Neural progenitor cell (in vitro differentiated cells): ENCODE data around the gene SEC22A. TPM values are rescaled to one million over a fixed set of nuclear protein-coding genes. Genes with fewer than 3 reads are reported as not detected.

Source experiments
- DNase-seq: peaks from one replicate; pipeline ENCODE4 v3.0.0-alpha.2; 2016; ENCODE audit warnings: low spot score
- H2AFZ ChIP-seq: fragments of 200-600 bp; sonication (generic); replicated peaks from 2 replicates; pipeline ENCODE4 v1.6.1; 2016; ENCODE audit warnings: antibody characterized with exemption
- H3F3A ChIP-seq: fragments of 200-600 bp; sonication (generic); 2 replicates; pipeline ENCODE4 v1.6.1; 2016; ENCODE audit warnings: antibody characterized with exemption, low read depth
- H3K27ac ChIP-seq: fragments of 200-600 bp; sonication (generic); 2 replicates; pipeline ENCODE4 v1.5.1; 2016; ENCODE audit warnings: mild to moderate bottlenecking
- H3K27me3 ChIP-seq: fragments of 200-600 bp; sonication (generic); 2 replicates; pipeline ENCODE4 v1.6.1; 2016; ENCODE audit warnings: mild to moderate bottlenecking, moderate library complexity
- H3K36me3 ChIP-seq: fragments of 200-600 bp; sonication (generic); 2 replicates; pipeline ENCODE4 v1.5.1; 2016
- H3K4me1 ChIP-seq: fragments of 200-600 bp; sonication (generic); 2 replicates; pipeline ENCODE4 v1.6.1; 2016; ENCODE audit warnings: mixed run types
- H3K4me2 ChIP-seq: fragments of 200-600 bp; sonication (generic); 2 replicates; pipeline ENCODE4 v1.6.1; 2016
- H3K4me3 ChIP-seq: fragments of 200-600 bp; sonication (generic); 2 replicates; pipeline ENCODE4 v1.5.1; 2016
- H3K79me2 ChIP-seq: fragments of 200-600 bp; sonication (generic); 2 replicates; pipeline ENCODE4 v1.6.1; 2016; ENCODE audit warnings: low read depth
- H3K9ac ChIP-seq: fragments of 200-600 bp; sonication (generic); 2 replicates; pipeline ENCODE4 v1.6.1; 2016
- H3K9me3 ChIP-seq: fragments of 200-600 bp; sonication (generic); 2 replicates; pipeline ENCODE4 v1.5.1; 2016; ENCODE audit warnings: low read depth
- H4K20me1 ChIP-seq: fragments of 200-600 bp; sonication (generic); 2 replicates; pipeline ENCODE4 v1.6.1; 2016; ENCODE audit warnings: low read depth
- H3K27ac Mint-ChIP-seq: 3 replicates; pipeline ENCODE4 v1.8.0; 2021; ENCODE audit warnings: mixed read lengths
- H3K27me3 Mint-ChIP-seq: 2 replicates; pipeline ENCODE4 v1.8.0; 2022; ENCODE audit warnings: low read depth, mild to moderate bottlenecking, inconsistent platforms, moderate library complexity, mixed read lengths; ENCODE audit not compliant: insufficient read depth
- H3K36me3 Mint-ChIP-seq: 3 replicates; pipeline ENCODE4 v1.8.0; 2021; ENCODE audit warnings: mixed read lengths
- H3K4me1 Mint-ChIP-seq: 3 replicates; pipeline ENCODE4 v1.8.0; 2021; ENCODE audit warnings: mixed read lengths
- H3K4me3 Mint-ChIP-seq: 3 replicates; pipeline ENCODE4 v1.8.0; 2021; ENCODE audit warnings: mild to moderate bottlenecking, moderate library complexity, mixed read lengths
- H3K9me3 Mint-ChIP-seq: 3 replicates; pipeline ENCODE4 v1.8.0; 2020; ENCODE audit warnings: mixed read lengths
- EZH2 ChIP-seq: fragments of 200-600 bp; sonication (generic); IDR thresholded peaks from 2 replicates; pipeline ENCODE4 v1.6.1; 2017; ENCODE audit warnings: antibody characterized with exemption, mild to moderate bottlenecking, moderate library complexity
- EZH2phosphoT487 ChIP-seq: fragments of 200-600 bp; sonication (generic); IDR thresholded peaks from 2 replicates; pipeline ENCODE4 v1.6.1; 2017; ENCODE audit warnings: antibody characterized with exemption
- total RNA-seq: library from RNA; depleted of rRNA; stranded (reverse); fragments of >200 nt; gene quantifications from 2 replicates; pipeline ENCODE4 v1.2.3, GENCODE V29; 2015; ENCODE audit warnings: low replicate concordance
- TF ChIP-seq, protein P1 (sequence below): fragments of 200-600 bp; sonication (generic); IDR thresholded peaks from 2 replicates; pipeline ENCODE4 v1.5.1; 2017; ENCODE audit warnings: antibody characterized with exemption, mild to moderate bottlenecking

Gene SEC22A
- total RNA-seq, 1 donor from 2014 or later: 26.4 TPM

DNA sequence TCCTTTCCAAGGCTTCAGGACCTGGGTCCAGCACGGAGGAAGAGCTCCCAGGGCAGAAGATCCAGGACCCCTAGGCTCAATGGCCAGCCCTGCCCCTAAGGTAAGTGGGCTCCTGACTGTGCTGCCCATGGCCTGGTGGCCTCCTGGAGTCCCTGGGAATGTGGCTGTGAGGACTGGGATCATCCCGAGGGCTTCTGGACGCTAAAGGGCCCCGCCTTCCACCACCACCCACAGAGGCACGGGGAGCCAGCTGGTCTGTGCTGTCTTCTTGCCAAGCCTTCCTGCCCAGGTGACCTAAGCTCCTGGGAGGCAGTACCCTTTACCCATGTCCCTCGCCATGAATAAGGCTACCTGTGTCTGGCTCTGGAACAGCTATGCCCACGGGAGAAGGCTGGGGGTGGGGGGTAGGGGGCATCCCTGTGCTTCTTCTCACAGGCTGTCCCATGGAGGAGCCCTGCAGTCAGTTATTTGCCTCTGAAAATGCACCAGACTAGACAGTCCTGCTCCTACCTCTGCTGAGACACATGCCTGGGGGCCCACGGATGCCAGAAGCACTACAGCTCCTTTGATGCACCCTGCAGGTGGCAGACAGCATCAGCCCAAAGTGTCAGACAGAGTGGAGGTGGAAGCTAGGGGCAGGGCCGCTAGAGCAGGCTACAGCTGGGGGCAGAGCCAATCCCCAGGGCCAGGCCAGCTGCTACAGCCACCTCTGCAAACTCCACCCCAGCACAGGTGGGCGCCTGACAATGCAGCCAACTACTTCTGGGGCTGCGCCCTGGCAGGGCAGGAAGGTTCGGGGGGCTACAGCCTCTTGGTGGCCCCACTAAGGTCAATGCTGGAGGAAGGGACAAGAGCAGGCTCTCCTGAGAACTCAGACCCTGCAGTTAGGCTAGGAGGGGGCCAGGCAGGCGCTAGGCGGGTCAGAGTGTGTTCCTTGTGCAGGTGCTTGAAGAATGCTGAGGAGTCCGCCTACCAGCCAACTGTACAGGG lies 90.9 kb downstream of the SEC22A start:
- no peak overlapping the region for H3K27ac Mint-ChIP-seq
- no peak for DNase-seq

DNA sequence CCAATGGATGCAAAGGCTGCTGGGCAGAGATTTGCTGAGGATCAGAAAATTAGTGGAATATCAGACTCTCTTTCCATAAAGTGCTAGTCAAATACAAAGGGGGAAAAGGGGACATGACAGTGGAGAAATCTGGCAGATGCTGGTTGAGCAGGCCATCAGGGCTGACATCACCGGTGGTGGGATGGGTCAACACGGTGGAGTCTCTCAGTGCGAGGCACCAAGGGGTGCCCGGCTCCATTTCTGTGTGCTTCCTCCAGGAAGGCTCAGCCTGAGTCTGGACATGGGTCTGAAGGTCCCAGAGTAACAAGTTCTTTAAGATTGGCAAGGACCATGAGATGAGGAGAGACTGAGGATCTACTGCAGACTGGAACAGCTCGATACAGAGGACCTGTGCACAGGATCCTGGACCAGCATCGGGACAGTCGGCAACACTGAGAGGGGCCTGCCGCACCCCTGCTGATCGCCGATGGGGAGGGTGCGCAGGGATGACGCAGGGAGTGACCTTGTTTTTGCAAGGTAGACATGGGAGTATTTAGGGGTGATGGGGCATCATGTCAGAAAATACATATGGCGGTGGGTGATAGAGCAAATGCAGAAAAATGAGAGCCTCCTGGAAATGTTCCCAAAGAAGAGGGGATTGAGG lies 92.7 kb downstream of the SEC22A start:
- Histone ChIP-seq H3K4me2 (no peak overlapping the region), H3K4me3 (no peak overlapping the region), H3K79me2 (no peaks in the 10 kb centered on the region), H3K27ac (no peak overlapping the region), H3K36me3 (no peaks in the 10 kb centered on the region), H3K9ac (no peak overlapping the region), H2AFZ (no peak overlapping the region), H3K27me3 (no peaks in the 10 kb centered on the region), H3K9me3 (no peaks in the 10 kb centered on the region), H4K20me1 (no peaks in the 10 kb centered on the region), H3F3A (no peaks in the 10 kb centered on the region), H3K4me1 (no peaks in the 10 kb centered on the region)
- DNase-seq: no peak
- Mint-ChIP-seq H3K27me3 (peaks cover 16% of the 10 kb centered on the region), H3K9me3 (peaks cover 2% of the 10 kb centered on the region), H3K4me3 (no peak overlapping the region), H3K4me1 (no peaks in the 10 kb centered on the region), H3K27ac (no peak overlapping the region), H3K36me3 (no peaks in the 10 kb centered on the region)
- TF ChIP-seq, protein P1, sequence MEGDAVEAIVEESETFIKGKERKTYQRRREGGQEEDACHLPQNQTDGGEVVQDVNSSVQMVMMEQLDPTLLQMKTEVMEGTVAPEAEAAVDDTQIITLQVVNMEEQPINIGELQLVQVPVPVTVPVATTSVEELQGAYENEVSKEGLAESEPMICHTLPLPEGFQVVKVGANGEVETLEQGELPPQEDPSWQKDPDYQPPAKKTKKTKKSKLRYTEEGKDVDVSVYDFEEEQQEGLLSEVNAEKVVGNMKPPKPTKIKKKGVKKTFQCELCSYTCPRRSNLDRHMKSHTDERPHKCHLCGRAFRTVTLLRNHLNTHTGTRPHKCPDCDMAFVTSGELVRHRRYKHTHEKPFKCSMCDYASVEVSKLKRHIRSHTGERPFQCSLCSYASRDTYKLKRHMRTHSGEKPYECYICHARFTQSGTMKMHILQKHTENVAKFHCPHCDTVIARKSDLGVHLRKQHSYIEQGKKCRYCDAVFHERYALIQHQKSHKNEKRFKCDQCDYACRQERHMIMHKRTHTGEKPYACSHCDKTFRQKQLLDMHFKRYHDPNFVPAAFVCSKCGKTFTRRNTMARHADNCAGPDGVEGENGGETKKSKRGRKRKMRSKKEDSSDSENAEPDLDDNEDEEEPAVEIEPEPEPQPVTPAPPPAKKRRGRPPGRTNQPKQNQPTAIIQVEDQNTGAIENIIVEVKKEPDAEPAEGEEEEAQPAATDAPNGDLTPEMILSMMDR: no peak
- TF ChIP-seq EZH2 (no peak), EZH2phosphoT487 (no peak)

More for the DNA sequence above, 90.9 kb downstream of the SEC22A start:
- H2AFZ ChIP-seq: no peak overlapping the region
- no peaks in the 10 kb centered on the region for H3K9me3 ChIP-seq
- no peak overlapping the region for H3K4me3 Mint-ChIP-seq
- TF ChIP-seq EZH2phosphoT487 (no peak), EZH2 (no peak)
- TF ChIP-seq, protein P1: no peak
- H3K9me3 Mint-ChIP-seq: peaks cover 2% of the 10 kb centered on the region
- no peak overlapping the region for H3K4me3 ChIP-seq
- no peaks in the 10 kb centered on the region for H3K4me1 Mint-ChIP-seq
- no peak overlapping the region for H3K4me2 ChIP-seq
- no peaks in the 10 kb centered on the region for H3K27me3 ChIP-seq
- H3F3A ChIP-seq: no peaks in the 10 kb centered on the region
- H3K36me3 ChIP-seq: no peaks in the 10 kb centered on the region
- no peaks in the 10 kb centered on the region for H4K20me1 ChIP-seq
- no peak overlapping the region for H3K9ac ChIP-seq
- H3K79me2 ChIP-seq: no peaks in the 10 kb centered on the region
- H3K27me3 Mint-ChIP-seq: peaks cover 16% of the 10 kb centered on the region
- H3K27ac ChIP-seq: no peak overlapping the region
- no peaks in the 10 kb centered on the region for H3K36me3 Mint-ChIP-seq
- H3K4me1 ChIP-seq: no peaks in the 10 kb centered on the region

DNA sequence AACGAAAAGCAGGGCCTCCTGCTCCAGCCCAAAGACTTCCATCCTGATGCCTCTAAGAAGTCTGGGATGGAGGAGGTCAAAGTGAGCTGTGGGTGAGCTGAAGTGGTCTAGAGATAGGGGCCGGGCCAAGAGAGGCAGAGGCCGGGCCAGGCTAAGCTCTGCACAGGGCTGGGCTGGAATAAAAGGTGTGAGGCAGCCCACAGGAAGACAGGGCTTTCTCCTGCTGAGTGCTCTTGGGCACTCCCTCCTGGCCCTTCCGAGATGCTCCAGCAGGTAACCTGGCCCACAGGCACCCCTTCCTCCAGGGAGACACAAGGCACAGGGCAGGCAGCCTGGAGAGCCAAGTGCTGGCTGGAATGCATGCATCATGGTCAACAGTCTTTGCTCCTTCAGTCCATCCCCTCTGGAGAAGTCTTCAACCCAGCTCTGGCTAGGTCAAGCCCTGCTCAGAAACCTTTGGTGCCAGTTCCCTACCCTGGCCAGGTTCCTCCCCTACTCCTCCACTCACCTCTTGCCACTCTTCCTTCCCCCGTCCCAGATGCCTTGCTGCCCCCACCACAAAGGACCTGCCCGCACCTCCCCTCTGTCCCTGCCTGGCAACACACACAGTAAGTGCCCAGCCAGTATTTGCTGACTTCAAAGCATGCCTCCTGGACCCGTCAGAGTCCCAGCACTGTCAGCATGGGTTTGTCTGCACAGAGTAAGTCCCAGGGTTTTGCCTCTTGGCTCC lies 93.6 kb downstream of the SEC22A start:
- H3K9me3 ChIP-seq: no peaks in the 10 kb centered on the region
- no peak overlapping the region for H3K9ac ChIP-seq
- TF ChIP-seq, protein P1: no peak
- no peak for TF ChIP-seq EZH2phosphoT487
- TF ChIP-seq EZH2: no peak
- no peaks in the 10 kb centered on the region for H3K27me3 ChIP-seq
- Mint-ChIP-seq H3K4me1 (no peaks in the 10 kb centered on the region), H3K27ac (no peak overlapping the region), H3K4me3 (no peak overlapping the region), H3K27me3 (peaks cover 16% of the 10 kb centered on the region), H3K9me3 (no peaks in the 10 kb centered on the region), H3K36me3 (no peaks in the 10 kb centered on the region)
- no peak overlapping the region for H3K4me3 ChIP-seq
- no peak for DNase-seq
- H3K4me1 ChIP-seq: no peaks in the 10 kb centered on the region
- H3K27ac ChIP-seq: no peak overlapping the region
- no peak overlapping the region for H3K4me2 ChIP-seq
- H3K36me3 ChIP-seq: no peaks in the 10 kb centered on the region
- no peak overlapping the region for H2AFZ ChIP-seq
- no peaks in the 10 kb centered on the region for H4K20me1 ChIP-seq
- H3K79me2 ChIP-seq: no peaks in the 10 kb centered on the region
- no peaks in the 10 kb centered on the region for H3F3A ChIP-seq
